GM12878 (cell line): Measurements from ENCODE around the gene C19orf18. TPM values are rescaled to one million over a fixed set of nuclear protein-coding genes. Genes with fewer than 3 reads are reported as not detected.

Source experiments
- CREB1 ChIP-seq: IDR thresholded peaks from 2 replicates; pipeline ENCODE4 v1.6.1; 2012; ENCODE audit warnings: low read depth, mild to moderate bottlenecking, inconsistent platforms
- CUX1 ChIP-seq: IDR thresholded peaks from 2 replicates; pipeline ENCODE4 v1.6.1; 2012; ENCODE audit warnings: improper control_type of control experiment, low read depth, low read length; ENCODE audit not compliant: insufficient replicate concordance
- DPF2 ChIP-seq: fragments of 450-650 bp; IDR thresholded peaks from 2 replicates; pipeline ENCODE4 v1.6.1; 2017; ENCODE audit warnings: mild to moderate bottlenecking
- E2F8 ChIP-seq: fragments of 450-650 bp; IDR thresholded peaks from 2 replicates; pipeline ENCODE4 v1.6.1; 2018; ENCODE audit warnings: mild to moderate bottlenecking, low read depth, moderate library complexity; ENCODE audit not compliant: partially characterized antibody
- EZH2 ChIP-seq: IDR thresholded peaks from 2 replicates; pipeline ENCODE4 v1.6.1; 2012; ENCODE audit warnings: low read depth, mild to moderate bottlenecking, control low read depth, inconsistent platforms, low read length, borderline replicate concordance; ENCODE audit not compliant: control insufficient read depth
- IKZF2 ChIP-seq, 2 experiments: fragments of 450-650 bp; IDR thresholded peaks; 2 replicates each; pipeline ENCODE4 v1.6.1; 2017; ENCODE audit warnings: mild to moderate bottlenecking in 2 of 2, moderate library complexity in 2 of 2
- IRF3 ChIP-seq: fragments of 450-650 bp; IDR thresholded peaks from 2 replicates; pipeline ENCODE4 v1.6.1; 2014; ENCODE audit warnings: mild to moderate bottlenecking
- MXI1 ChIP-seq: fragments of 150-350 bp; IDR thresholded peaks from 2 replicates; pipeline ENCODE4 v1.6.1; 2011; ENCODE audit warnings: low read depth, mild to moderate bottlenecking, inconsistent platforms, low read length, improper control_type of control experiment
- SP1 ChIP-seq: IDR thresholded peaks from one replicate; pipeline ENCODE4 v1.6.1; 2011; ENCODE audit warnings: low read depth, low read length
- ZNF217 ChIP-seq: fragments of 450-650 bp; IDR thresholded peaks from 2 replicates; pipeline ENCODE4 v1.6.1; 2017; ENCODE audit warnings: antibody characterized with exemption, mild to moderate bottlenecking
- polyA plus RNA-seq, 11 experiments: library from polyadenylated mRNA; depleted of rRNA in 4 of 11; unstranded in 6 of 11; stranded (reverse) in 5 of 11; fragments of >200 nt; fragmentation: Nextera tagmentation in 4 of 11; fragmentation: Illumina TruSeq in 1 of 11; extraction: Ambion mirVana in 4 of 11; extraction: Trizol in 1 of 11; gene quantifications; 1 replicate in 1 of 11; 2 replicates in 10 of 11; pipeline versions ENCODE4 v1.2.1 to v1.2.3, GENCODE V29; 2011 to 2016; ENCODE audit warnings: inconsistent platforms in 2 of 11, missing spikeins in 2 of 11, low read depth in 1 of 11
- total RNA-seq, 4 experiments: library from RNA; depleted of rRNA in 3 of 4; stranded (reverse); fragments of >200 nt in 3 of 4; fragmentation: Illumina TruSeq in 1 of 4; extraction: Trizol in 1 of 4; gene quantifications; 2 replicates each; pipeline versions ENCODE4 v1.2.1 to v1.2.3, GENCODE V29; 2013 to 2021
- TF ChIP-seq, protein P1 (sequence below): fragments of 450-650 bp; formaldehyde crosslinking; IDR thresholded peaks from 2 replicates; pipeline ENCODE4 v1.4.0; 2020; ENCODE audit warnings: mild to moderate bottlenecking, moderate library complexity
- TF ChIP-seq, protein P2 (sequence below): IDR thresholded peaks from 2 replicates; pipeline ENCODE4 v1.6.1; 2011; ENCODE audit warnings: low read depth, low read length, improper control_type of control experiment, borderline replicate concordance

C19orf18 gene
- total and polyA plus RNA-seq, 10 of the 15 experiments (the other 5 are each of a cell fraction or from before 2014, with no cell fraction given): 0.12 to 0.29 (median 0.21) TPM; not detected in 7

DNA sequence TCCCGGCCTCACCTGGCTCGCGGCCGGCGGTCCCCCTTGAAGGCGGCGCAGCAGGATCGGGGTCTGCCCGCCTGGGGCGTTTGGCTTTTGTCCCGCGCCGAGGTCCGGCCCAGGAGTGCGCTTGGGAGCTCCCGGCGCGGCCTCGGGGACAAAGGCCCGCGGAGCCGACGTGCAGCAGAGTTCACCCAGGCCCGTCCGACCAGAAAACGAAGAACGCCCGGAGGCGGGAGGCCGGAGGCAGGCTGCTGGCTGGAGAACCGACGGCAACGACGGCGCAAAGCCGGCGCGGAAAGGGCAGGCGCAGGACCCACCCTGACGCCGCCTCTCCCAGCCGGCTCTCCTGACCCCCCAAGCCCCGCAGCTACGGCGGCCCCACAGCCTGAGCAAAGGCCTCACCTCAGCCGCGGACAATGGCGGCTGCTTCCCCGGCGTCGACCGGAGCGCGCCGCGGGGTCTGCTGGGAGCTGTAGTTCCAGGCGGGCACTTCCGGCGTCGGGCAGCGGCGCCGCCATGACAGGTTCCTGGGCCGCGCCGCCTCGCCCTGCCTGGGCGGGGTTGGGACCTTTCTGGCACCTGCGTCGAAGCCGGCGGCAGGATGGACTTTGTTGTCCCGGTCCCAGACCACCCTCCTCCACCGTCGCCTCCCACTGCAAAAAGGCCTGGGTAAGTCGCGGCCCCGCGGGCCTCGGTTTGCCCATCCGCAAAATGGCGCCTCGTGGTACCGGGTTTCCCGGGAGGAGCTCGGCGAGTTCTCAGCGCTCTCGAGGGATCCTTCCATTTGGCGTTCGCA is 28.2 kb upstream of the C19orf18 start, which contains the start of gene ZNF606 (continued):
- TF ChIP-seq CUX1 (no peak), IRF3 (no peak), SP1 (no peak), E2F8 (no peak), ZNF217 (peak; percentile 95), CREB1 (peak; percentile 73; the same call in 1 of the 2 replicates), DPF2 (0 out of 2 replicates have a peak, but pooled peaks have one; percentile 40), MXI1 (peak; percentile 71), IKZF2 (IDR thresholded peaks at IDR 0.05) (no peak), EZH2 (no peak)
- TF ChIP-seq, protein P1, sequence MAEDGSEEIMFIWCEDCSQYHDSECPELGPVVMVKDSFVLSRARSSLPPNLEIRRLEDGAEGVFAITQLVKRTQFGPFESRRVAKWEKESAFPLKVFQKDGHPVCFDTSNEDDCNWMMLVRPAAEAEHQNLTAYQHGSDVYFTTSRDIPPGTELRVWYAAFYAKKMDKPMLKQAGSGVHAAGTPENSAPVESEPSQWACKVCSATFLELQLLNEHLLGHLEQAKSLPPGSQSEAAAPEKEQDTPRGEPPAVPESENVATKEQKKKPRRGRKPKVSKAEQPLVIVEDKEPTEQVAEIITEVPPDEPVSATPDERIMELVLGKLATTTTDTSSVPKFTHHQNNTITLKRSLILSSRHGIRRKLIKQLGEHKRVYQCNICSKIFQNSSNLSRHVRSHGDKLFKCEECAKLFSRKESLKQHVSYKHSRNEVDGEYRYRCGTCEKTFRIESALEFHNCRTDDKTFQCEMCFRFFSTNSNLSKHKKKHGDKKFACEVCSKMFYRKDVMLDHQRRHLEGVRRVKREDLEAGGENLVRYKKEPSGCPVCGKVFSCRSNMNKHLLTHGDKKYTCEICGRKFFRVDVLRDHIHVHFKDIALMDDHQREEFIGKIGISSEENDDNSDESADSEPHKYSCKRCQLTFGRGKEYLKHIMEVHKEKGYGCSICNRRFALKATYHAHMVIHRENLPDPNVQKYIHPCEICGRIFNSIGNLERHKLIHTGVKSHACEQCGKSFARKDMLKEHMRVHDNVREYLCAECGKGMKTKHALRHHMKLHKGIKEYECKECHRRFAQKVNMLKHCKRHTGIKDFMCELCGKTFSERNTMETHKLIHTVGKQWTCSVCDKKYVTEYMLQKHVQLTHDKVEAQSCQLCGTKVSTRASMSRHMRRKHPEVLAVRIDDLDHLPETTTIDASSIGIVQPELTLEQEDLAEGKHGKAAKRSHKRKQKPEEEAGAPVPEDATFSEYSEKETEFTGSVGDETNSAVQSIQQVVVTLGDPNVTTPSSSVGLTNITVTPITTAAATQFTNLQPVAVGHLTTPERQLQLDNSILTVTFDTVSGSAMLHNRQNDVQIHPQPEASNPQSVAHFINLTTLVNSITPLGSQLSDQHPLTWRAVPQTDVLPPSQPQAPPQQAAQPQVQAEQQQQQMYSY (CRISPR knock-in tag): no peak
- TF ChIP-seq, protein P2, sequence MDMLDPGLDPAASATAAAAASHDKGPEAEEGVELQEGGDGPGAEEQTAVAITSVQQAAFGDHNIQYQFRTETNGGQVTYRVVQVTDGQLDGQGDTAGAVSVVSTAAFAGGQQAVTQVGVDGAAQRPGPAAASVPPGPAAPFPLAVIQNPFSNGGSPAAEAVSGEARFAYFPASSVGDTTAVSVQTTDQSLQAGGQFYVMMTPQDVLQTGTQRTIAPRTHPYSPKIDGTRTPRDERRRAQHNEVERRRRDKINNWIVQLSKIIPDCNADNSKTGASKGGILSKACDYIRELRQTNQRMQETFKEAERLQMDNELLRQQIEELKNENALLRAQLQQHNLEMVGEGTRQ: no peak
